COLO829 (cell line): ENCODE data around the gene ZNF223.

Source experiments
- DNase-seq: peaks from one replicate; pipeline ENCODE4 v3.0.0; 2012; ENCODE audit warnings: low spot score

Gene ZNF223

GRCh38 chr19:44071824-44072542, 20.1 kb downstream of the ZNF223 start, which contains the start of gene ZNF284:
TSS of gene ZNF284 (plus strand) at chr19:44072159. CDS start at chr19:44076390, 4,231 bp downstream.
- DNase-seq: peak; percentile 94

GRCh38 chr19:44072543-44073401, 20.9 kb downstream of the ZNF223 start:
- DNase-seq: peak; percentile 3

- no peak for DNase-seq
Observed at GRCh38 chr19:44076325-44076724, 24.5 kb downstream of the ZNF223 start.

DNA sequence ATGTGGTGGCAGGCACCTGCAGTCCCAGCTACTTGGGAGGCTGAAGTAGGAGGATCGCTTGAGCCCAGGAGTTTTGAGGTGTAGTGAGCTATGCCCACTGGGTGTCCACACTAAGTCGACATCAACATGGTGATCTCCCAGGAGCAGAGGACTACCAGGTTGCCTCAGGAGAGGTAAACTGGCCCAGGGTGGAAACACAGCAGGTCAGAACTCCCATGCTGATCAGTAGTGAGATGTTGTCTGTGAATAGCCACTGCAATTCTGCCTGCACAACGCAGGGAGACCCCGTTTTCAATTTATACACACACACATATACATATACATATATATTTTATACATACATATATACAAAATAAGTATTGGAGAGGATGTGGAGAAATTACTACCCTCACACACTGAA, 40.3 kb downstream of the ZNF223 start:
- no peak for DNase-seq

DNA sequence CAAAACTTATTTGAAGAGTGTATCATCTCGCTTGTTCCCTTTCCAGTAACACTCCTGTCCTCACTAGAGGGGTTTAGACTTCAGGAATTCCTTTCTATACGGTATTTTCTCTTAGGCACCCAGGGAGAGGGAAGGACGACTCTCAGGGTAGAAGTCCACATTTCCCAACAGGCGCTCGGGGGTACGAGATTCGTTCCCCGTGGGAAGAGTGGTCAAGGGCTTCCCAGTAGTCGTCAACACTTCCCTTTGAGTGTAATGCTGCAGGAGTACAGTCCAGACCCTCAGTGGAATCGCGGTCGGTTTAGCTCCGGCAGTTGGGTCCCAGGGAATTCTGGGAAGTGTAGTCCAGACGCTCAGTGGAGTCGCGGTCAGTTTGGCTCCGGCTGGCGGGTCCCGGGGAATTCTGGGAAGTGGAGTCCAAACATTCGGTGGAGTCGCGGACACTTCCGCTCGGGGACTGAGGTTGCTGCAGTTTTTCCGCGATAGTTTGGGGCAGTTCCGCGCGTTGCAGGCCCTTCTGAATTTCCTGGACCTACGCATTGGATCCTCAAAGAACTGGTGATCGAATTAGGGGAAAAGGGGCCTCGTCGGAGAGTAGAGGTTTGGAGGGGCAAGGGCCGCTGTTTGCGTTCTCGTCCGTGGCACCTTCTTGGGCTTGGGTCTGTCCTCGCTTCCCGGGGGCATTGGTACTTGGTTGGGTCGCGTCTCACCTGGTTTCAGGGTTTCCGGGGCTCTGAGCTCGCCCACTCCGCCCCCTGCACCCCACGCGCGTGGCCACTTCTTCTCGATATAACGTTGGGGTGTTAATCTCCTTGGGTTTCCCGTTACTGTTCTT, 42.3 kb downstream of the ZNF223 start, which contains the start of gene ZNF224:
ZNF224 (plus strand) TSS at position 431 of the 835 bp plus-strand sequence. CDS start 3,513 bp downstream, outside the sequence.
- peak; percentile 89 for DNase-seq

DNA sequence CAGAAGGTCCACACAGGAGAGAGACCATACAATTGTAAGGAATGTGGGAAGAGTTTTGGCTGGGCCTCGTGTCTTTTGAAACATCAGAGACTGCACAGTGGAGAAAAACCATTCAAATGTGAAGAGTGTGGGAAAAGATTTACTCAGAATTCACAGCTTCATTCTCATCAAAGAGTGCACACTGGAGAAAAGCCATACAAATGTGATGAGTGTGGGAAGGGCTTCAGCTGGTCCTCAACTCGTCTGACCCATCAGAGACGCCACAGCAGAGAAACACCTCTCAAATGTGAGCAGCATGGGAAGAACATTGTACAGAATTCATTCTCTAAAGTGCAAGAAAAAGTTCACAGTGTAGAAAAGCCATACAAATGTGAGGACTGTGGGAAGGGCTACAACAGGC, 55.9 kb downstream of the ZNF223 start:
- DNase-seq: no peak

DNA sequence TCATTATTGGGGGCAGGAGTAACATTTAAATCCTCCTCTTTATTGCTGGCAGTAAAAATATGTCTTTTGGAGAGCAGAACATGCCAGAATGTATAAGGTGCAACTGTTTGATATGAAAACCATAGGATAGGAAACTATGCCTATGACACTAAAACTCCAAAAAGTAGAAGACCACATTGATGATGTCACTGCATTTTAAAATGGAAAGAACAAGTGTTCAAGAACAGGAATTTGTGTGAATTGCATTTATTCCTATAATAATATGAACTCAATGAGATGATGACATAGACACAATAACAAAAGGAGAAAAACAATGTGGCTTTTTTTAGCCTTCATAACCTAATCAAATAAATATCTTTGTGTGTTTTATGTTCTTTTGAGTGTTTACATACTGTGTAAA, 57.6 kb downstream of the ZNF223 start:
- no peak for DNase-seq

DNA sequence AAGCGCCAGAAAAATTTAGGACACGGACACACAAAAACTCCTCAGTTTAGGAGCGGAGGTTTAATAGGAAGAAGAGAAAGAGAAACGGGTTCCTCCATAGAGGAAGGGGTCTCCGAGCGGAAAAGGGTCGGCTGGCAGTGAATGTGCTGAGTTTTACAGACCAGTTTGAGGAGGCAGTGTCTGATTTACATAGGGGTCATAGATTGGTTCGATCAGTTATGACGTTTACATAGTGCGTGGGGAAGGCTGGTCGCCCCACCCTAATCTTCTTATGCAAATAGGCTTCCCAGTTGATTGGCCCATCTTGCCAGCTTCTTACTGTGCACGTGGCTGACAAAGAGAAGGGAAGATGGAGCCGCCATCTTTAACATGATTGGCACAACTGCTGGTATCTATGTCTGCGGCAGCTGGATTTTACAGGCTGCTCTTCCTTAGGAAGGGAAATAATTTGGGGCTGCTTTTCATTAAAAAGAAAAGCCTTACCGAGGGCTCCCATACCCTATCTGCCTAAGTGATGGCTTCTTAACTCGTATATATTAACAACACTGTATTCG, 60.2 kb downstream of the ZNF223 start:
- peak; percentile 9 for DNase-seq

- DNase-seq: no peak
Observed at GRCh38 chr19:44112802-44113137, 60.9 kb downstream of the ZNF223 start.

DNA sequence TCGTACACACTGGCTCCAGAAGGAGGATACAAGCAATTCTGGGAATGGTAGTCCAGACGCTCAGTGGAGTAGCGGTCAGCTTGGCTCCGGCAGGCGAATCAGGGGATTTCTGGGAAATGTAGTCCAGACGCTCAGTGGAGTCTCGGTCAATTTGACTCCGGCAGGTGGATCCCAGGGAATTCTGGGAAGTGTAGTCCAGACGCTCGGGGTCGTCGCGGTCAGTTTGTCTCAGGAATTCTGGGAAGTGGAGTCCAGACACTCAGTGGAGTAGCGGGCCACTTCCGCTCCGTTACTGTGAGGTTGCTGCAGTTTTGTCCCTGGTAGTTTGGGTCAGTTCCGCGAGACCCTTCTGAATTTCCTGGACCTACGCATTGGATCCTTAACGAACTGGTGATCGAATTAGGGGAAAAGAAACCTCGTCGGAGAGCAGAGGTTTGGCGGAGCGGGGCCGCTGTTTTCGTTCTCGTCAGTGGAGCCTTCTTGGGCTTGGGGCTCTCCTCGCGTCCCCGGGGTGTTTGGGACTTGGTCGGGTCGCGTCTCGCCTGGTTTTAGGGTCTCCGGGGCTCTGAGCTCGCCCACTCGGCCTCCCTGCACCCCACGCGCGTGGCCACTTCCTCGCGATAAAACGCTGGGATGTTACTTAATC, 61.4 kb downstream of the ZNF223 start, which contains the start of gene ZNF225:
ZNF225 (plus strand) TSS at position 262 of the 646 bp plus-strand sequence. CDS start 2,429 bp downstream, outside the sequence.
- DNase-seq: peak; percentile 88

GRCh38 chr19:44113784-44114390, 62.1 kb downstream of the ZNF223 start:
- DNase-seq: no peak
